Retinal pigment epithelial cell (primary cell): Measurements from ENCODE around the gene BTBD2.

Experiments used
- DNase-seq: peaks from one replicate; pipeline ENCODE4 v3.0.0-alpha.2; 2010; ENCODE audit warnings: low read depth
- H3K4me3 ChIP-seq: 2 replicates; pipeline ENCODE4 v1.5.1; 2011; ENCODE audit warnings: mild to moderate bottlenecking, low read length, control low read depth, moderate library complexity
- CTCF ChIP-seq: conservative IDR thresholded peaks from 2 replicates; pipeline ENCODE4 v1.5.1; 2011; ENCODE audit warnings: low read depth, low read length, control low read depth, inconsistent platforms

The BTBD2 gene

GRCh38 chr19:2042485-2043250 is 27.2 kb upstream of the BTBD2 start:
- no peak for DNase-seq
- no peak for TF ChIP-seq CTCF
- H3K4me3 ChIP-seq = no peak overlapping the region

GRCh38 chr19:2041683-2042484 is 26.4 kb upstream of the BTBD2 start:
- DNase-seq = peak; percentile 86
- H3K4me3 ChIP-seq = peak overlapping the region; percentile 15
- no peak for TF ChIP-seq CTCF

GRCh38 chr19:2041433-2041682 is 25.8 kb upstream of the BTBD2 start:
- H3K4me3 ChIP-seq = peak overlapping the region; percentile 7
- no peak for DNase-seq
- no peak for TF ChIP-seq CTCF

- H3K4me3 ChIP-seq = no peak overlapping the region
- TF ChIP-seq CTCF = no peak
Measured at GRCh38 chr19:2040647-2041432, 25.3 kb upstream of the BTBD2 start.

GRCh38 chr19:2039959-2040646 is 24.6 kb upstream of the BTBD2 start:
- TF ChIP-seq CTCF = no peak
- no peak for DNase-seq
- H3K4me3 ChIP-seq = no peak overlapping the region

More at GRCh38 chr19:2040647-2041432, 25.3 kb upstream of the BTBD2 start:
- DNase-seq = no peak

GRCh38 chr19:2039089-2039958 is 23.8 kb upstream of the BTBD2 start:
- no peak for TF ChIP-seq CTCF
- DNase-seq = no peak
- H3K4me3 ChIP-seq = no peak overlapping the region
